CD4-positive, alpha-beta T cell (primary cell): ENCODE results near the gene DENND1A. TPM values are rescaled to one million over a fixed set of nuclear protein-coding genes. Genes with fewer than 3 reads are reported as not detected.
"Not testable (repeated sequence)": the region's sequence is repeated elsewhere in the genome, so short reads cannot be mapped to it uniquely, and the experiment has no call there.

Source experiments
- ATAC-seq: fragments of 200-7000 bp; cut with Tn5 transposase; one replicate; pipeline ENCODE4 v1.10.0; 2022; ENCODE audit warnings: mild to moderate bottlenecking; ENCODE audit not compliant: poor library complexity
- CTCF ChIA-PET: fragments of 350-600 bp; sonication (Branson Sonifier 250); formaldehyde crosslinking; loops from one replicate; lab custom pipeline; 2021; ENCODE audit warnings: antibody characterized with exemption, inconsistent platforms; lab: Charles Lee
- POLR2A ChIA-PET: fragments of 350-600 bp; sonication (Branson Sonifier 250); formaldehyde crosslinking; loops from one replicate; lab custom pipeline; 2021; ENCODE audit warnings: antibody characterized with exemption, inconsistent platforms; lab: Charles Lee
- DNase-seq, 14 experiments: peaks; one replicate each; pipeline ENCODE4 v3.0.0-alpha.2; 2013 to 2020; ENCODE audit warnings: mixed read lengths in 2 of 14
- H3K27ac ChIP-seq, 2 donors: one replicate each; pipeline versions ENCODE4 v1.5.1 to v1.7.0; 2013; ENCODE audit warnings: low read length in 2 of 2, low read depth in 1 of 2, mild to moderate bottlenecking in 1 of 2
- H3K27me3 ChIP-seq, 2 experiments: 1 replicate in 1 of 2; 2 replicates in 1 of 2; pipeline versions ENCODE4 v1.6.1 to v1.7.0; 2013; ENCODE audit warnings: low read length in 2 of 2, control low read depth in 1 of 2, mild to moderate bottlenecking in 1 of 2, moderate library complexity in 1 of 2; ENCODE audit not compliant: insufficient read depth in 2 of 2, control insufficient read depth in 1 of 2
- H3K36me3 ChIP-seq: one replicate; pipeline ENCODE4 v1.6.1; 2013; ENCODE audit warnings: low read length, control low read depth; ENCODE audit not compliant: insufficient read depth
- H3K4me1 ChIP-seq: one replicate; pipeline ENCODE4 v1.6.1; 2013; ENCODE audit warnings: low read length, control low read depth; ENCODE audit not compliant: insufficient read depth
- H3K4me3 ChIP-seq: one replicate; pipeline ENCODE4 v1.5.1; 2013; ENCODE audit warnings: mild to moderate bottlenecking, low read length, moderate library complexity
- H3K9me3 ChIP-seq, 2 experiments: 1 replicate in 1 of 2; 2 replicates in 1 of 2; pipeline versions ENCODE4 v1.6.1 to v1.7.0; 2013; ENCODE audit warnings: low read length in 2 of 2, mild to moderate bottlenecking in 2 of 2, control low read depth in 1 of 2, moderate library complexity in 1 of 2; ENCODE audit not compliant: control insufficient read depth in 1 of 2, insufficient read depth in 1 of 2
- H3K27ac Mint-ChIP-seq: one replicate; pipeline ENCODE4 v1.8.0; 2020; ENCODE audit warnings: mixed read lengths
- H3K27me3 Mint-ChIP-seq: one replicate; pipeline ENCODE4 v1.8.0; 2021; ENCODE audit warnings: mixed read lengths
- H3K36me3 Mint-ChIP-seq: one replicate; pipeline ENCODE4 v1.8.0; 2021; ENCODE audit warnings: low read depth, mixed read lengths
- H3K4me1 Mint-ChIP-seq: one replicate; pipeline ENCODE4 v1.8.0; 2021; ENCODE audit warnings: low read depth, mixed read lengths
- H3K4me3 Mint-ChIP-seq: one replicate; pipeline ENCODE4 v1.8.0; 2020; ENCODE audit warnings: mild to moderate bottlenecking, mixed read lengths
- H3K9me3 Mint-ChIP-seq: one replicate; pipeline ENCODE4 v1.8.0; 2020; ENCODE audit warnings: mixed read lengths
- CTCF ChIP-seq: fragments of 200-600 bp; IDR thresholded peaks from one replicate; pipeline ENCODE4 v1.8.0; 2022; ENCODE audit warnings: antibody characterized with exemption, mild to moderate bottlenecking
- intact Hi-C, 2 experiments: fragments of 100-400 bp; cut with DNase I in 1 of 2; cut with micrococcal nuclease in 1 of 2; formaldehyde crosslinking; loops; one replicate each; pipeline versions ENCODE4 v1.15.1 to v1.9.0; 2023 to 2025; cut with DNase I, micrococcal nuclease
- total RNA-seq, 174 experiments: library from RNA in 2 of 174; stranded (reverse) in 2 of 174; gene quantifications; one replicate each; pipeline ENCODE4 v1.2.3 and lab custom pipeline; 2021 to 2026

Gene DENND1A
- total RNA-seq, 2 experiments from 2014 or later = 20.0 to 20.6 TPM

GRCh38 chr9:123914517-123915196 lies 15.3 kb downstream of the DENND1A start:
- no peaks in the 10 kb centered on the region for H3K27me3 ChIP-seq
- no peak overlapping the region for H3K27ac ChIP-seq
- no peaks in the 10 kb centered on the region for H3K9me3 ChIP-seq
- no peaks in the 10 kb centered on the region for H3K4me1 ChIP-seq
- no peak overlapping the region for H3K4me3 ChIP-seq
- H3K9me3 Mint-ChIP-seq = peaks cover 2% of the 10 kb centered on the region
- H3K27me3 Mint-ChIP-seq = no peaks in the 10 kb centered on the region
- POLR2A ChIA-PET = no interaction called here
- H3K4me1 Mint-ChIP-seq = peaks cover 15% of the 10 kb centered on the region
- H3K36me3 ChIP-seq = no peaks in the 10 kb centered on the region
- H3K27ac Mint-ChIP-seq = no peak overlapping the region
- intact Hi-C loops = no loop called here
- H3K4me3 Mint-ChIP-seq = no peak overlapping the region
- ATAC-seq (no peak), DNase-seq (no peak)
- TF ChIP-seq CTCF = no peak
- peaks cover 22% of the 10 kb centered on the region for H3K36me3 Mint-ChIP-seq
- CTCF ChIA-PET = no interaction called here

- TF ChIP-seq CTCF = no peak
- CTCF ChIA-PET = no interaction called here
- DNase-seq (no peak), ATAC-seq (no peak)
- intact Hi-C loops = no loop called here
- Histone ChIP-seq H3K27me3 (no peaks in the 10 kb centered on the region), H3K4me1 (no peaks in the 10 kb centered on the region), H3K9me3 (no peaks in the 10 kb centered on the region), H3K36me3 (no peaks in the 10 kb centered on the region), H3K4me3 (no peak overlapping the region), H3K27ac (no peak overlapping the region)
- Mint-ChIP-seq H3K4me1 (peaks cover 12% of the 10 kb centered on the region), H3K4me3 (no peak overlapping the region), H3K27me3 (no peaks in the 10 kb centered on the region), H3K9me3 (peaks cover 2% of the 10 kb centered on the region), H3K27ac (no peak overlapping the region), H3K36me3 (peaks cover 26% of the 10 kb centered on the region)
- POLR2A ChIA-PET = no interaction called here
These were observed 17.6 kb downstream of the DENND1A start for GRCh38 chr9:123912167-123912897.

- CTCF ChIA-PET = no interaction called here
- H3K4me1 Mint-ChIP-seq = peaks cover 11% of the 10 kb centered on the region
- Histone ChIP-seq H3K27ac (no peak overlapping the region), H3K4me3 (no peak overlapping the region), H3K36me3 (no peaks in the 10 kb centered on the region), H3K27me3 (no peaks in the 10 kb centered on the region), H3K9me3 (no peaks in the 10 kb centered on the region), H3K4me1 (no peaks in the 10 kb centered on the region)
- no peaks in the 10 kb centered on the region for H3K27me3 Mint-ChIP-seq
- H3K27ac Mint-ChIP-seq = no peak overlapping the region
- intact Hi-C loops = no loop called here
- H3K4me3 Mint-ChIP-seq = no peak overlapping the region
- ATAC-seq (no peak), DNase-seq (no peak)
- no peak for TF ChIP-seq CTCF
- H3K9me3 Mint-ChIP-seq = peaks cover 2% of the 10 kb centered on the region
- POLR2A ChIA-PET = no interaction called here
- H3K36me3 Mint-ChIP-seq = peaks cover 26% of the 10 kb centered on the region
These were observed 18.9 kb downstream of the DENND1A start for GRCh38 chr9:123911024-123911423.

GRCh38 chr9:123909192-123909591 lies 20.7 kb downstream of the DENND1A start:
- intact Hi-C loops, DNase-seq, H3K27me3 ChIP-seq, H3K27ac Mint-ChIP-seq, H3K27me3 Mint-ChIP-seq, H3K27ac ChIP-seq, H3K4me3 ChIP-seq, ATAC-seq, H3K36me3 ChIP-seq, POLR2A ChIA-PET, H3K9me3 ChIP-seq, H3K4me1 ChIP-seq, H3K9me3 Mint-ChIP-seq, CTCF ChIA-PET, H3K4me3 Mint-ChIP-seq: not testable (repeated sequence)
- Mint-ChIP-seq H3K4me1 (peaks cover 11% of the 10 kb centered on the region), H3K36me3 (peaks cover 26% of the 10 kb centered on the region)

GRCh38 chr9:123903550-123903949 lies 26.4 kb downstream of the DENND1A start:
- peaks cover 22% of the 10 kb centered on the region for H3K36me3 Mint-ChIP-seq
- H3K4me3 ChIP-seq, H3K4me3 Mint-ChIP-seq, H3K27ac Mint-ChIP-seq, DNase-seq, CTCF ChIA-PET, H3K4me1 ChIP-seq, H3K9me3 Mint-ChIP-seq, intact Hi-C loops, H3K27ac ChIP-seq, H3K4me1 Mint-ChIP-seq, ATAC-seq, H3K27me3 ChIP-seq, POLR2A ChIA-PET, H3K27me3 Mint-ChIP-seq, H3K36me3 ChIP-seq: not testable (repeated sequence)
- H3K9me3 ChIP-seq = peaks cover 0 to 10% of the 10 kb centered on the region in 2 experiments
